Activated naive CD8-positive, alpha-beta T cell treated with anti-CD3 and anti-CD28 coated beads for 36 hours (primary cell): ENCODE data around the gene ATP1A1. TPM values are rescaled to one million over a fixed set of nuclear protein-coding genes. Genes with fewer than 3 reads are reported as not detected.

Source experiments
- DNase-seq: peaks from one replicate; pipeline ENCODE4 v3.0.0; 2021
- H3K27ac Mint-ChIP-seq: one replicate; pipeline ENCODE4 v1.8.0; 2022; ENCODE audit warnings: mild to moderate bottlenecking, moderate library complexity, mixed read lengths
- H3K27me3 Mint-ChIP-seq: one replicate; pipeline ENCODE4 v1.8.0; 2022; ENCODE audit warnings: mild to moderate bottlenecking, mixed read lengths
- H3K36me3 Mint-ChIP-seq: one replicate; pipeline ENCODE4 v1.8.0; 2021; ENCODE audit warnings: mild to moderate bottlenecking, mixed read lengths
- H3K4me1 Mint-ChIP-seq: one replicate; pipeline ENCODE4 v1.8.0; 2021; ENCODE audit warnings: mixed read lengths
- H3K4me3 Mint-ChIP-seq: one replicate; pipeline ENCODE4 v1.8.0; 2022; ENCODE audit warnings: mild to moderate bottlenecking, moderate library complexity, mixed read lengths
- H3K9me3 Mint-ChIP-seq: one replicate; pipeline ENCODE4 v1.8.0; 2022; ENCODE audit warnings: mixed read lengths
- total RNA-seq, 2 experiments: library from RNA; stranded (reverse); gene quantifications; one replicate each; pipeline ENCODE4 v1.2.3, GENCODE V29; 2021

Gene ATP1A1
- total RNA-seq, 2 experiments from 2014 or later = 234 to 243 TPM

DNA sequence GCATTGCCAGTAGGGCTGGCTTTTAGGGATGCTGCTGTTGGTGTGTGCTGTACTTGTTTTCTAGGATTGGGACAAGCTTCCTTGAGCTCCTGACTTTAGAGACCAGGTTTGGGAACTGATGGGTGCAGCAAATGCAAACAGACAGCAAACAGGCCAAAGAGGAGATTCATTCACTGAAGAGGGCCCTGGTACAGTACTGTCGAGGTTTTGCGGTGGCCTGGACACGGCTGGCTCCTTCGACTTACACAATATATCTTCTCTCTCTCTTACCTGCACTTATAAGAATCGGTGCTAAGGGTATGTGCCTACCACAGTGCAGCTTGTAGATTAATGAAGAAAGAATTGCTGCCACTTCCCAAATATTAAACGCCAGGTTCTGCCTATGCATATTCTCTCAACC, 44.6 kb downstream of the ATP1A1 start:
- no peaks in the 10 kb centered on the region for H3K27me3 Mint-ChIP-seq
- no peak for DNase-seq
- H3K27ac Mint-ChIP-seq = peak overlapping the region; percentile 90
- peak overlapping the region; percentile 90 for H3K4me3 Mint-ChIP-seq
- H3K4me1 Mint-ChIP-seq = peaks cover 29% of the 10 kb centered on the region
- H3K9me3 Mint-ChIP-seq = no peaks in the 10 kb centered on the region
- peaks cover 14% of the 10 kb centered on the region for H3K36me3 Mint-ChIP-seq

DNA sequence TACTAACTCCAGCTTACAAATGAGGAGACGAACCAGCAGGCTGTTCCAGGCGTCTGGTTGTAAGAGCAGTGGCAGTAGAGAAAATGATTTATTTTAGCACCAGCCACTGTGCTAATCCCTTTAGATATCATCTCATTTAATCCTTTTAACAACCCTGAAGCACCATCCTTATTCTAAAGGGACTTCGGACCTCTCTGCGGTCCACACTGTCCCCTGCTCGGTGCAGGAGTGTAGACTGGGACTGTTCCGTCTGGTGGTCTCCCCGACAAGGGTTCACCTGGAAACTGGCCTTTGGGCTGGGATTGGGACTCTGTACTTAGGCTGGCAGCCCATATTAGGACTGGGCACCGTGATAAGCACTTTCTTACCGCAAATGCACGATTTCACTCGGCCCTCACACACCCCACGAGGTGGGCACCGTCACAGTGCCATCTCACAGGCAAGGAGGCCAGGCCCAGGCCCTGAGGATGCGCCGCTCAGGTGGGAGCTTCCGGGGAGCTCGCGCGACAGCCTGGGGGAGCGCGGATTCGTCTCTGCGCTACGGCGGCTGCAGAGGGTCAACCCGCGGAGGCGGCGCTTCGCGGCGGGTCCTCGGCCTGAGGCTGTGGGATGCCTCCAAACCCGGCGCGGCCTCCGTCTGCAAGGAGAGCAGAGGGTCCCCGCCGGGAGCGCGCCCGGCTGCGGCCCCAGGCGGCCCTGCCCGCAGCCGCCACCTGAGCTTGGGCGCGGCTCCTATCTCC, 45.2 kb downstream of the ATP1A1 start:
- Mint-ChIP-seq H3K27ac (peak overlapping the region; percentile 90), H3K4me1 (peaks cover 27% of the 10 kb centered on the region), H3K4me3 (peak overlapping the region; percentile 90), H3K36me3 (peaks cover 11% of the 10 kb centered on the region), H3K27me3 (no peaks in the 10 kb centered on the region), H3K9me3 (no peaks in the 10 kb centered on the region)
- peak; percentile 91 for DNase-seq

DNA sequence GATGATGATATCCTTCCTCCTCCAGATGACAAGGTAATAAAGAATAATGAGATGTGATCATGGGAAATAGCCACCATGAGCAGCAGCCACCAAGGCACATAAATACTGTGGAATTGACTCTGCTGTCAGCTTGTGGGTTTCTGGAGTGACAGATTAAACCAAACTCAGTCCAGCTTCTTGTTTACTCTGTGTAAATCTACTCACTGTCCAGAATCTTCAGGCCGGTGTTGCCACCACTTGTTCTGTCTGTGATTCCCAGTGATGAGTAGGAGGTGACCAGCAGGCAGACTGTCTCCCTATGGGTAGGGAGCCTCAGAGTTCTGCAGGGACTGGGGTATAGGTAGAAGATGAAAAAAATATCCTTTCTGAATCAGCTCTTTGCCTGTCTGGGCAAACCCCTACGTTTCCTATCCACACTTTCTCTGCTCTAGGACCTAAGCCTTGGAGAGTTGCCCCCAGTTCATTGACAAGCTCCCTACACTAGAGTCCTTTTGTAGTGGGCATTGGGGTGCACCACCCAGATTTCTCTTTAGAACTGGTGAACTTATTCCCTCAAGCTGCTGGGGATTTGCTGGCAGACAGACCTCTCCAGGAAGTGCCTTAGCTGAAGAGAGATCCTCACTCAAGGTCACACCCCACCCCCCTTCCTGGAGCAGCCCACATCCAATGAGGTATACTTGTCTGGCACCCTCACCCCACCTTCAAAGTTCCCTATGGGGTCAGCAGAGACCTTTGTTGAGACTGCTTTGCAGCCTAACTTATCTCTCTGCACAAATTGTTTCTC, 47.6 kb downstream of the ATP1A1 start:
- DNase-seq = no peak

DNA sequence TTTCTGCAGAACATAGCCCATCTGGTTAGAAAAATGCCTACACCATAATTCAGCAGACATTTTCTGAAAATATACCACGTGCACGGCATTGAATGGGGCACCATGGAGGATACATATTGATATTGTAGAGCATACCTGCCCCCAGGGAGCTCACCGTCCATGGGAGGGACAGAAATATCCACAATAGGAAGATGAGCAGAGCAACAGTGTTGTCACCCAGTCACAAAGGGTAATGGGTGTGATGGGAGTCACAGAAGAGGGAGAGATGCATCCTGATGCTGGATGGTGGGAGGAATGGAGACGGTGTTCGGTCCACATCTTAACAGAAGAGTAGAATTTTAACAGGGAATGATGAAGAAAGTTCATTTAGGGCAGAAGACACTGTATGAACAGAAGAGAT, 51.4 kb downstream of the ATP1A1 start:
- Mint-ChIP-seq H3K27ac (no peak overlapping the region), H3K36me3 (no peaks in the 10 kb centered on the region), H3K9me3 (no peaks in the 10 kb centered on the region), H3K4me1 (no peaks in the 10 kb centered on the region), H3K4me3 (no peak overlapping the region), H3K27me3 (no peaks in the 10 kb centered on the region)
- no peak for DNase-seq

More for the DNA sequence above, 47.6 kb downstream of the ATP1A1 start:
- H3K9me3 Mint-ChIP-seq = no peaks in the 10 kb centered on the region
- H3K27ac Mint-ChIP-seq = no peak overlapping the region
- H3K4me1 Mint-ChIP-seq = peaks cover 15% of the 10 kb centered on the region
- no peaks in the 10 kb centered on the region for H3K27me3 Mint-ChIP-seq
- no peak overlapping the region for H3K4me3 Mint-ChIP-seq
- H3K36me3 Mint-ChIP-seq = peaks cover 2% of the 10 kb centered on the region

DNA sequence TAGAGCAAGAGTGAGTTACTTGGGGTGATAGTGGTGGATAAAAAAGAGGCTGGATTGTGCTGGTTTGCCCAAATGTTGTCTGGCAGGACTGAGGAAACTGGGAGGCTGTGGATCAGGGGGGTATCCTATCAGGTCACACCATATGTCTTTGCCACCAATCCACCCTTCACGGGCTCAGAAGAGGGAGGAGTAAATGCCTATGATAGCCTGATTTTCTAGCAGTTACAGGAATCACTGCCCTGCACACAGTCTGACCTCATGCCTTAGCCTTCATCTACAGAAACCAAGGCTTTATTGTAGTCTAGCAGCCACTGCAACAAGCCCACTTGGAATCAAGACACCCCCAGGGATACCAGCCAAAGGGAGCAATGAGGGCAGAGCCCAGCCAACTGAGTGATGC, 51.8 kb downstream of the ATP1A1 start:
- no peak overlapping the region for H3K4me3 Mint-ChIP-seq
- no peak for DNase-seq

DNA sequence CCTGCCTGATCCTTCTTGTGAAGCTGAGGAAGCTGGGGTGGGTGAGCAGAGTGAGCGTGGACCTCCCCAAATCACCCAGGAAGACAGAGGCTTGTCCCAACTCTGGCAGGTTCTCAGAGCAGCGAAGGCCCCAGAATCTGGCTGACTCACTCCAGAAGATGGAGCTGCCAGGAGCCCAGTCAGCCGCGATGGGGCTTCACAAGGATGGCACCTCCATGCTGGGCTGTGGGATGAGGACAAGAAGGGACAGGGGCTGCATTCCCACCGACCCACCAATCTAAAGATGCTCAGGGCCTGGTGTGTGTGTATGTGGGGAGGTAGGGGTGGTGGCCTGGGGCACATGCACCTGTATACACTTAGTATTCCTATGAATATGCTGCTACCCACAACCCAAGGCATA, 52.9 kb downstream of the ATP1A1 start:
- Mint-ChIP-seq H3K4me3 (no peak overlapping the region), H3K27ac (no peak overlapping the region), H3K9me3 (no peaks in the 10 kb centered on the region), H3K27me3 (no peaks in the 10 kb centered on the region), H3K4me1 (no peaks in the 10 kb centered on the region), H3K36me3 (no peaks in the 10 kb centered on the region)
- DNase-seq = no peak

More for the DNA sequence above, 51.8 kb downstream of the ATP1A1 start:
- no peaks in the 10 kb centered on the region for H3K9me3 Mint-ChIP-seq
- no peaks in the 10 kb centered on the region for H3K27me3 Mint-ChIP-seq
- no peaks in the 10 kb centered on the region for H3K36me3 Mint-ChIP-seq
- no peak overlapping the region for H3K27ac Mint-ChIP-seq
- no peaks in the 10 kb centered on the region for H3K4me1 Mint-ChIP-seq

DNA sequence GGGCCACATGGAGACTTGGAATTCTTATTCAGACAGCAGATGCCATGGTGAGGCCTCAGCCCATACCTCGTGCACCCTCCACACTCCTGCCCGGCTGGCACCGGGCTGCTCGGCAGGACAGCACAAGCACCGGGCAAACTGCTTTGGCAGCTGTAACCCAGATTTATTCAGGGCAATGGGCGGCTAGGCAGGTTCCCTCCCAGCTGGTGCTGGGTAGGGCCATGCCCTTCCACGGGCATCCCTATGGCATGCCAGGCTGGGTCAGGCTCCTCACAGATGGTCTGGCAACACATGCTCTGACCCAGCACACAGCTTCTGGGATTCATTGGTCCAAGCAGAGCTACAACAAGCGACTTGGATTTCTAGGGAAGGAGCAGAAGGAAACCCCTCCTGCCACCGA, 53.4 kb downstream of the ATP1A1 start:
- DNase-seq = no peak
- Mint-ChIP-seq H3K9me3 (no peaks in the 10 kb centered on the region), H3K4me1 (no peaks in the 10 kb centered on the region), H3K36me3 (no peaks in the 10 kb centered on the region), H3K27ac (no peak overlapping the region), H3K4me3 (no peak overlapping the region), H3K27me3 (no peaks in the 10 kb centered on the region)

DNA sequence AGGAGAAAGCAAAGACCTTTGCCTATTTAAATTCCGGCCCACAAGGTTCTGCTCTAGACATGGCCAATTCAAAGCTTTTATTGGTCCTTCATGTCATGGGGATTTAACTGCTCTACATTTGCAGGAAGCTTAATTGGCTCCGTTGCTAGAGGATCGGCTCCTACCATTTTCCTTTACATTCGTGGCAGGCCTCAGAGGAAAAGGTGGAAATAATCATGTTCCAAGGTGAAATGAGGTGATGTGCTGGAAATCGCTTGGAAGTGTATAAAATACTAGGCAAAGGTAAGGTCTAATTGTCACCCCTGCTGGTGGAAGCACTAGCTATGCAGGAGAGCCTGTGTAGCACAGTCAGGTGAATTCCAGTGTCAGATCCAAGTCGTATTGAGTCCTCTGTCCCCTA, 55.5 kb downstream of the ATP1A1 start:
- DNase-seq = no peak
- Mint-ChIP-seq H3K27ac (no peak overlapping the region), H3K36me3 (no peaks in the 10 kb centered on the region), H3K4me3 (no peak overlapping the region), H3K4me1 (no peaks in the 10 kb centered on the region), H3K27me3 (no peaks in the 10 kb centered on the region), H3K9me3 (no peaks in the 10 kb centered on the region)

DNA sequence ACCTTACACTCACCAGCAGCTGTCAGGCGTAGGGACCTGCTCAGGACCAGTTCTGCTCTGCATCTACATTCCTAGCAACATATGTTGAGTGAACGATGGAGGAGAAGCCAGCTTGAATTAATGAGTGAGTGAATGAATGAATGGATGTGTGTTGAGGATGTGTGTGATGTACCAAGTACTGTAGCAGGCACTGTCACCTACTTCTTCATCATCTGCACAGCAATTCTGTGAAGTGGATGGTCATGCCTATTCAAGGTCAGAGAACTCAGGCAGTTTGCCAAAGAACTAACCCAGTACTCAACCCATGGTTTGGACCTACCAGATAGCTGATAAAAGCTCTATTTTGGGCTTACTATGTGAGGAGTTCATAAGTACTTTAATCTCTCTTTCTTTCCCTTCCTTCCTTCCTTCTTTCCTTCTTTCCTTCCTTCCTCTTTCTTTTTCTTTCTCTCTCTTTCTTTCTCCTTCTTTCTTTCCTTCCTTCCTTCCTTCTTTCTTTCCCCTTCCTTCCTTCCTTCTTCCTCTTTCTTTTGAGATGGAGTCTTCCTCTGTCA, 56.9 kb downstream of the ATP1A1 start:
- H3K27me3 Mint-ChIP-seq = no peaks in the 10 kb centered on the region
- H3K4me3 Mint-ChIP-seq = no peak overlapping the region
- H3K36me3 Mint-ChIP-seq = no peaks in the 10 kb centered on the region
- no peak for DNase-seq
- H3K27ac Mint-ChIP-seq = no peak overlapping the region
- no peaks in the 10 kb centered on the region for H3K9me3 Mint-ChIP-seq
- H3K4me1 Mint-ChIP-seq = no peaks in the 10 kb centered on the region

DNA sequence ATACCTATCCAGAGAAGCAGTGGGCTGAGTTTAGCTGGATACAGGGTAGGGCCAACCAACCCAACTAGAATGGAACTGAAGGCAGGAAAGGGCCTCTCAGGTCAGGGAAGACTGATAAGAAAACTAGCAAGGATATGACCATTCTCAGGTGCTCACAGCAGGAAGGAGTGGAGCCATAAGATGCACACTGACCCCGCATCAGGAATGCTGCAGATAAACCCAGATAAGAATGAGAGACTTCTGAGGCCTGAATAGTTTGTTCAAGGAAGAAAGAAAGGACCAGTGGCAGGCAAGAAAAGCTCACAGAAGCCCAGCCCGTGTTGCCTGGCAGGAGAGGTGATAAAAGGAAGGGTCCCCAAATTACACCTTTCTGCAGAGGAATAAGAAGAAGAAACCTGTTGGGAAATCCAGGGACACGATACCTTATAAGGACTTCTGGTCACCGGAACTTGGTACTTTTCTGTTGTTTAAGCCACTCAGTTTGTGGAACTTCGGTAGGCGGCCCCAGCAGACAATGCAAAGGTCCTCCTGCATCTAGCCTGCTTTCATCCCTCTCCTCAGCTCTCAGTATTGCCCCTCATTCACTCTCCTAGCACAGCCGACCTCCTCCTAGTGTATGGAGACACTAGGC, 58.9 kb downstream of the ATP1A1 start:
- Mint-ChIP-seq H3K4me3 (no peak overlapping the region), H3K27ac (no peak overlapping the region), H3K27me3 (no peaks in the 10 kb centered on the region), H3K36me3 (no peaks in the 10 kb centered on the region), H3K9me3 (no peaks in the 10 kb centered on the region), H3K4me1 (no peaks in the 10 kb centered on the region)
- no peak for DNase-seq

DNA sequence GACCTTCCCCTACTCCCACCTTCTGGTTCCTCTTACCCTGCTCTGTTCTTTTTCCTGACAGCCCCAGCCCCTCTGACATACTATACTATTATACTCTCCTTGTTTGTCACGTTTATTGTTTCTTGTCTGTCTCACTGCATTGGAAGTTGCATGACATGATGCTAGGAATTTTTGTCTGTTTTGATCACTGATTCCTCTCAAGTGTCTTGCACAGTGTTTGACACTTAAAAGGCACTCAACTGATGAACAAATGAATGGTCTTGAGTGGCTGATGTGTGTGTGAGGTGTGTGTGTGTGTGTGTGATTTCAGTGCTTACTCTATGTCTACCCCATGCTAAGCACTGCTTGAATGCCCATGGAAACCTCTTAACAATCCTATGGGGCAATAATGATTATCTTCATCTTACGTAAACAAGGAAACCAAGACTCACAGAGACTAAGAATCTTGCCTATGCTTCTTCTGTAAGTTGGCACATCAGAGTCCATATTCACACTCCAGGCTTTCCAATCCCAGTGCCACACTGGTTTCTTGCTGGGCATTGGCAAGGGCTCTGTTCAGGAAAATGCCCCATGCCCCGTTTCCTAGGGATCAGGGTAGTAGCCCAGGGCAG, 59.7 kb downstream of the ATP1A1 start:
- Mint-ChIP-seq H3K36me3 (no peaks in the 10 kb centered on the region), H3K27me3 (peaks cover 5% of the 10 kb centered on the region), H3K9me3 (no peaks in the 10 kb centered on the region), H3K4me3 (no peak overlapping the region), H3K27ac (no peak overlapping the region), H3K4me1 (no peaks in the 10 kb centered on the region)
- no peak for DNase-seq

DNA sequence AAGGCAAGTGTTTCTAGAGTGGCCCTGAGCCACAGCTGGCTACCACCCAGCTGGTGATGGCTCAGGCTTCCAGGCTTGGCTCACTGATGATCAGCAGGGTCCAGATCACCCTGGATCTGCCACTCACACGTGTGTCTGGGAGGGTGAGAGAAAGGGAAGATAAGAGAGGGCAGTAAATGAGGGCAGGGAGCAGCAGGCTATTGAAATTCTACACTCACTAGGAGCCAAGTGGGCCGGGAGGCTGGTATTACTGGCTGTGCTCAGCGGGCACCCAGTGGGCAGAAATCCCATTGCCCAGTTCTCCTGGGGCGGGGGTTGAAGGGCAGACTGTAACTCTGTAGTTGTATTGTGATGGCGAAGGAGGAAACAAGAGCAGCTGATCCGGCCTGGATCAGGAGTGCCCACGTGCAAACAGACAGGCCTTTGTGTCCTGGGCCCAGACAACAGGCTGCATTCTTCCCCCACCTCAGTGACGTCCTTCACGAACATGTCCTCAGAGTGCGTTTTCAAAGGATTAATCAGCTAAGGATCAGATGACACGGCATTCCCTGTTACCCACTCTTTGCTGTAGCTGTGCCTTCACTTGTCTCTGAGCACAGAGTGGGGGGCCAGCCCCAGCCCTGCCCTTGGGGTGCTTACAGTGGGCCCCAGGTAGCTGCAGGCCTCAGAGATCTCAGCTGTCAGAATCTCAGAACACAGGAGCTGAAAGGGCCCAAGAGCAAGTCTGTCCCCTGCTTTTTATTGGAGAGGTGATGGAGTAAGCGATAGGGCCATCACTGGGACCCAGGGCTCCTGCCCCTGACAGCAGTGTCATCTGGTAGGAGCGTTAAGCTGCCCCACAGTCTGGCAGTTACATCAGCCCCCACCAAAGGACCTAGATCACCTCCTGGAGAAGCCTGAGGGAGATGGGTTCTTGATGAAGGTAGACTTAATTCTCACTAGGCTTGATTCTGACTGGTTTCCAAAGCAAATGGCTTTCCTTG, 60.5 kb downstream of the ATP1A1 start:
- Mint-ChIP-seq H3K9me3 (no peaks in the 10 kb centered on the region), H3K27ac (no peak overlapping the region), H3K4me1 (no peaks in the 10 kb centered on the region), H3K36me3 (no peaks in the 10 kb centered on the region), H3K4me3 (no peak overlapping the region), H3K27me3 (peaks cover 5% of the 10 kb centered on the region)
- DNase-seq = no peak

DNA sequence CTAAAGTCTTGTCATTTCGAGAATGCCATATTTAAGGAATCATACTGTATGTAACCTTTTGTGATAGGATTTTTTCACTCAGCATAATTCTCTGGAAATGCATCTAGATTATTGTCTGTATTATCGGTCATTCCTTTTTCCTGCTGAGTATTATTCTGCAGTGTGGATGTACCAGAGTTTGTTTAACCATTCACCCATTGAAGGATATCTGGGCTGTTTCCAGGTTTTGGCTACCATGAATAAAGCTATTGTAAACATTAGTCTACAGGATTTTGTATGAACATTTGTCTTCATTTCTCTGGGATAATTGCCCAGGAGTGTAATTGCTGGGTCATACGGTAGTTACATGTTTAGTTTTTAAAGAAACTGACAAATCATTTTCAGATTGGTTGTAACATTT, 61.8 kb downstream of the ATP1A1 start:
- DNase-seq = no peak
- Mint-ChIP-seq H3K27me3 (peaks cover 5% of the 10 kb centered on the region), H3K4me1 (no peaks in the 10 kb centered on the region), H3K36me3 (no peaks in the 10 kb centered on the region), H3K27ac (no peak overlapping the region), H3K4me3 (no peak overlapping the region), H3K9me3 (no peaks in the 10 kb centered on the region)
